B cell (primary cell): ENCODE measurements around the gene HOXD3. TPM values are rescaled to one million over a fixed set of nuclear protein-coding genes. Genes with fewer than 3 reads are reported as not detected.
A peak's percentile ranks its signal among the peaks of the same experiment; 100 is the strongest.

ENCODE experiments used
- ATAC-seq: fragments of 200-7000 bp; cut with Tn5 transposase; one replicate; pipeline ENCODE4 v1.10.0; 2021; ENCODE audit warnings: low read depth, mild to moderate bottlenecking, moderate number of reproducible peaks, moderate library complexity
- CTCF ChIA-PET: fragments of 350-600 bp; sonication (Branson Sonifier 250); formaldehyde crosslinking; loops from one replicate; lab custom pipeline; 2021; ENCODE audit warnings: antibody characterized with exemption, inconsistent platforms; lab: Charles Lee
- POLR2A ChIA-PET: fragments of 350-600 bp; sonication (Branson Sonifier 250); formaldehyde crosslinking; loops from one replicate; lab custom pipeline; 2021; ENCODE audit warnings: antibody characterized with exemption; lab: Charles Lee
- DNase-seq: peaks from one replicate; pipeline ENCODE4 v3.0.0; 2013
- H2AFZ ChIP-seq: 2 replicates; pipeline ENCODE4 v1.6.1; 2012; ENCODE audit warnings: mild to moderate bottlenecking, low read depth, low read length; ENCODE audit not compliant: insufficient read depth, poor library complexity, severe bottlenecking
- H3K27ac ChIP-seq, 2 donors: 1 replicate in 1 of 2; 2 replicates in 1 of 2; pipeline ENCODE4 v1.5.1; 2012 to 2013; ENCODE audit warnings: low read length in 2 of 2, mild to moderate bottlenecking in 2 of 2, moderate library complexity in 1 of 2
- H3K27me3 ChIP-seq, 4 experiments: fragments of 200-600 bp in 1 of 4; sonication (generic) in 1 of 4; replicated peaks in 1 of 4; 1 replicate in 2 of 4; 2 replicates in 2 of 4; pipeline versions ENCODE4 v1.6.1 to v1.7.0; 2013 to 2016; ENCODE audit warnings: low read length in 3 of 4, mild to moderate bottlenecking in 2 of 4, mixed read lengths in 1 of 4, moderate library complexity in 1 of 4; ENCODE audit not compliant: insufficient read depth in 4 of 4, control insufficient read depth in 3 of 4; ENCODE audit errors: control extremely low read depth in 1 of 4
- H3K36me3 ChIP-seq, 2 experiments: replicated peaks in 1 of 2; 1 replicate in 1 of 2; 2 replicates in 1 of 2; pipeline versions ENCODE4 v1.6.1 to v1.7.1; 2013; ENCODE audit warnings: low read length in 1 of 2; ENCODE audit not compliant: insufficient read depth in 2 of 2, control insufficient read depth in 1 of 2; ENCODE audit errors: control extremely low read depth in 1 of 2, extremely low read depth in 1 of 2
- H3K4me1 ChIP-seq, 2 donors: fragments of 200-600 bp in 1 of 2; sonication (generic) in 1 of 2; 1 replicate in 1 of 2; 2 replicates in 1 of 2; pipeline versions ENCODE4 v1.5.1 to v1.6.1; 2013 to 2017; ENCODE audit warnings: low read length in 2 of 2; ENCODE audit not compliant: control insufficient read depth in 2 of 2, insufficient read depth in 2 of 2
- H3K4me2 ChIP-seq: replicated peaks from 2 replicates; pipeline ENCODE3; 2012; ENCODE audit warnings: mild to moderate bottlenecking, low read depth, low read length; ENCODE audit not compliant: poor library complexity, severe bottlenecking
- H3K4me3 ChIP-seq, 5 experiments: fragments of 200-600 bp in 1 of 5; sonication (generic) in 1 of 5; 1 replicate in 3 of 5; 2 replicates in 2 of 5; pipeline versions ENCODE4 v1.5.1 to v1.7.0; 2011 to 2016; ENCODE audit warnings: low read length in 4 of 5, mild to moderate bottlenecking in 4 of 5, low read depth in 2 of 5, control low read depth in 1 of 5, moderate library complexity in 1 of 5; ENCODE audit not compliant: insufficient read depth in 1 of 5; ENCODE audit errors: control extremely low read depth in 1 of 5, extremely low read depth in 1 of 5
- H3K79me2 ChIP-seq: fragments of 200-600 bp; sonication (generic); one replicate; pipeline ENCODE4 v1.6.0; 2016; ENCODE audit warnings: low read length; ENCODE audit not compliant: control insufficient read depth, insufficient read depth
- H3K9ac ChIP-seq: fragments of 200-600 bp; sonication (generic); 2 replicates; pipeline ENCODE4 v1.6.1; 2017; ENCODE audit warnings: mild to moderate bottlenecking, low read length, moderate library complexity
- H3K9me3 ChIP-seq, 3 donors: one replicate each; pipeline versions ENCODE4 v1.6.1 to v1.7.1; 2013; ENCODE audit warnings: low read length in 2 of 3; ENCODE audit not compliant: control insufficient read depth in 2 of 3, insufficient read depth in 1 of 3; ENCODE audit errors: control extremely low read depth in 1 of 3
- H4K20me1 ChIP-seq: 2 replicates; pipeline ENCODE4 v1.6.0; 2012; ENCODE audit warnings: mild to moderate bottlenecking, low read length; ENCODE audit not compliant: insufficient read depth, control insufficient read depth, poor library complexity, severe bottlenecking
- H3K27ac Mint-ChIP-seq: one replicate; pipeline ENCODE4 v1.8.0; 2021; ENCODE audit warnings: mixed read lengths
- H3K27me3 Mint-ChIP-seq: one replicate; pipeline ENCODE4 v1.8.0; 2021; ENCODE audit warnings: mixed read lengths
- H3K4me1 Mint-ChIP-seq: one replicate; pipeline ENCODE4 v1.8.0; 2021; ENCODE audit warnings: mixed read lengths
- H3K4me3 Mint-ChIP-seq: one replicate; pipeline ENCODE4 v1.8.0; 2021; ENCODE audit warnings: mixed read lengths
- H3K9me3 Mint-ChIP-seq: one replicate; pipeline ENCODE4 v1.8.0; 2022; ENCODE audit warnings: mixed read lengths; ENCODE audit not compliant: insufficient read depth
- CTCF ChIP-seq: fragments of 200-600 bp; IDR thresholded peaks from one replicate; pipeline ENCODE4 v1.8.0; 2022; ENCODE audit warnings: antibody characterized with exemption, mild to moderate bottlenecking
- EZH2 ChIP-seq: IDR thresholded peaks from 2 replicates; pipeline ENCODE4 v1.6.1; 2012; ENCODE audit warnings: borderline replicate concordance, low read depth, mild to moderate bottlenecking, moderate library complexity, low read length; ENCODE audit not compliant: insufficient read depth, poor library complexity, severe bottlenecking
- WGBS: methylation state at CpG from one replicate; pipeline ENCODE4 v1.1.5; 2013; ENCODE audit warnings: missing lambda C conversion rate; ENCODE audit not compliant: insufficient coverage; 5-methylcytosine and 5-hydroxymethylcytosine counted together
- intact Hi-C: fragments of 100-400 bp; cut with micrococcal nuclease; formaldehyde crosslinking; loops from one replicate; pipeline ENCODE4 v1.10.0; 2022
- polyA plus RNA-seq: library from polyadenylated mRNA; depleted of rRNA; stranded (reverse); fragments of >200 nt; gene quantifications from 2 replicates; pipeline ENCODE4 v1.2.3, GENCODE V29; 2012
- total RNA-seq, 2 donors: library from RNA; stranded (reverse); fragments of 120-200 nt in 1 of 2; gene quantifications; 1 replicate in 1 of 2; 2 replicates in 1 of 2; pipeline versions ENCODE4 v1.2.3 to v1.2.4, GENCODE V29; 2013 to 2022

HOXD3 gene
- total and polyA plus RNA-seq, 2 donors (not counting 1 experiment from before 2014, with no cell fraction given): not detected

- H2AFZ ChIP-seq: peak overlapping the region; percentile 25
- no peak overlapping the region for H3K27ac ChIP-seq
- H3K9ac ChIP-seq: no peak overlapping the region
- ATAC-seq (no peak), DNase-seq (no peak)
- peaks cover 4 to 11% of the 10 kb centered on the region in 2 donors for H3K4me1 ChIP-seq
- no peaks in the 10 kb centered on the region for H3K79me2 ChIP-seq
- Mint-ChIP-seq H3K27me3 (peaks cover 78% of the 10 kb centered on the region), H3K27ac (no peak overlapping the region), H3K4me3 (no peak overlapping the region), H3K9me3 (no peaks in the 10 kb centered on the region), H3K4me1 (peaks cover 6% of the 10 kb centered on the region)
- H4K20me1 ChIP-seq: no peaks in the 10 kb centered on the region
- no peaks in the 10 kb centered on the region for H3K36me3 ChIP-seq
- TF ChIP-seq EZH2: no peak
- no peak for TF ChIP-seq CTCF
- intact Hi-C loops: no loop called here
- peaks cover 0 to 82% (median 58%) of the 10 kb centered on the region in 4 experiments for H3K27me3 ChIP-seq
- peaks cover 0 to 51% (median 0%) of the 10 kb centered on the region in 3 donors for H3K9me3 ChIP-seq
- no peak overlapping the region for H3K4me2 ChIP-seq
- CTCF ChIA-PET: no interaction called here
- no peak overlapping the region for H3K4me3 ChIP-seq
- WGBS: 4% methylated on average over 19 of the region's 26 CpGs
- POLR2A ChIA-PET: no interaction called here
Measured at GRCh38 chr2:176165370-176166050, 8.4 kb downstream of the HOXD3 start.

DNA sequence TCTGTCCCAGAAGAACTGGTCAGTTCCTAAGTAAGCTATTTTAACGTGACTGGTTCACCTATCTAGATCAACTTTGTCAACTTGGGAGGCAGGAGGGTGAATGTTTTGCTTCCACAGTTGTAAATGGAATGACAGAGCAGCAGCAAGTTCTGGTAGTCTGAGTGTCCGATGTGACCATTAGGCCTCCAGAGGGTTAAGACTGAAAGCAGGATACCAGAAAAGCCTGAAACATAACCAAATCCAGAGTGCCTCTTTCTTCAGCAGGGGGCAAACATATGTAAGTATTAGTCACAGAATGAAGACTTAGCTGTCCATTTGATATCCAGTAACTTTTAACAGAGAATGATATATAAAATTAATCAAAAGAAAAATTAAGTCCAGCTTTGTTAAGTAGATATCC lies 9.2 kb downstream of the HOXD3 start:
- intact Hi-C loops: no loop called here
- no peak overlapping the region for H3K9ac ChIP-seq
- CTCF ChIA-PET: no interaction called here
- H3K27me3 Mint-ChIP-seq: peaks cover 78% of the 10 kb centered on the region
- peaks cover 4 to 11% of the 10 kb centered on the region in 2 donors for H3K4me1 ChIP-seq
- DNase-seq (no peak), ATAC-seq (no peak)
- H3K79me2 ChIP-seq: no peaks in the 10 kb centered on the region
- H3K4me3 Mint-ChIP-seq: no peak overlapping the region
- POLR2A ChIA-PET: no interaction called here
- TF ChIP-seq CTCF (no peak), EZH2 (no peak)
- H3K27ac ChIP-seq: no peak overlapping the region
- H3K4me1 Mint-ChIP-seq: peaks cover 6% of the 10 kb centered on the region
- H3K4me2 ChIP-seq: no peak overlapping the region
- H3K27ac Mint-ChIP-seq: no peak overlapping the region
- no peaks in the 10 kb centered on the region for H3K9me3 Mint-ChIP-seq
- no peak overlapping the region for H2AFZ ChIP-seq
- no peaks in the 10 kb centered on the region for H3K36me3 ChIP-seq
- H4K20me1 ChIP-seq: no peaks in the 10 kb centered on the region
- WGBS: no CpG with 5 or more reads among the region's 2 CpGs
- H3K9me3 ChIP-seq: peaks cover 0 to 43% (median 0%) of the 10 kb centered on the region in 3 donors
- peaks cover 0 to 81% (median 57%) of the 10 kb centered on the region in 4 experiments for H3K27me3 ChIP-seq
- no peak overlapping the region for H3K4me3 ChIP-seq
